ENCODE results near the gene HNRNPM.

Gene HNRNPM

DNA sequence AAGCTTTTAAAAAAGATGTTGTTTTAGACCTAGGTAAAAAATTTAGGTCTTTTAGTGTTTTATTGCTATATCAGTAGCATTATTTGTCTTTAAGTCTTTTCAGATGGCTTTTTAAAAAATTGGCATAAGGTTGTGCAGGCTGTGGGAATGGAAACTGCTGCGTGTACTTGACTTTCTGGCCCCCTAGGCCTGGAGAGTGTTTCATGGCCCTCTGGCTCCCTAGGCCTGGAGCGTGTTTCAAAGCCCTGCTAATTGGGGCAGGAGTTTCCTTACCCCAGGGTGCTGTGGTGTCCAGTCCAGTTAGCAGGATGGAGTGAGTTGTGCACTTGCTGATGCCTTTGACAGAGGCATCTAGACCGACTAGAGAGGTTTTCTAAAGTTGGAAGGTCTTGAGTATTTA lies 33.8 kb downstream of the HNRNPM start:
- TF ChIP-seq, protein P1, sequence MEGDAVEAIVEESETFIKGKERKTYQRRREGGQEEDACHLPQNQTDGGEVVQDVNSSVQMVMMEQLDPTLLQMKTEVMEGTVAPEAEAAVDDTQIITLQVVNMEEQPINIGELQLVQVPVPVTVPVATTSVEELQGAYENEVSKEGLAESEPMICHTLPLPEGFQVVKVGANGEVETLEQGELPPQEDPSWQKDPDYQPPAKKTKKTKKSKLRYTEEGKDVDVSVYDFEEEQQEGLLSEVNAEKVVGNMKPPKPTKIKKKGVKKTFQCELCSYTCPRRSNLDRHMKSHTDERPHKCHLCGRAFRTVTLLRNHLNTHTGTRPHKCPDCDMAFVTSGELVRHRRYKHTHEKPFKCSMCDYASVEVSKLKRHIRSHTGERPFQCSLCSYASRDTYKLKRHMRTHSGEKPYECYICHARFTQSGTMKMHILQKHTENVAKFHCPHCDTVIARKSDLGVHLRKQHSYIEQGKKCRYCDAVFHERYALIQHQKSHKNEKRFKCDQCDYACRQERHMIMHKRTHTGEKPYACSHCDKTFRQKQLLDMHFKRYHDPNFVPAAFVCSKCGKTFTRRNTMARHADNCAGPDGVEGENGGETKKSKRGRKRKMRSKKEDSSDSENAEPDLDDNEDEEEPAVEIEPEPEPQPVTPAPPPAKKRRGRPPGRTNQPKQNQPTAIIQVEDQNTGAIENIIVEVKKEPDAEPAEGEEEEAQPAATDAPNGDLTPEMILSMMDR (IDR thresholded peaks at IDR 0.05; ENCODE audit: low read depth, low read length, missing control alignments): no peak
- H3K4me3 ChIP-seq (ENCODE audit: low read depth, low read length): no peak overlapping the region
- DNase-seq (ENCODE audit: low read depth): no peak

DNA sequence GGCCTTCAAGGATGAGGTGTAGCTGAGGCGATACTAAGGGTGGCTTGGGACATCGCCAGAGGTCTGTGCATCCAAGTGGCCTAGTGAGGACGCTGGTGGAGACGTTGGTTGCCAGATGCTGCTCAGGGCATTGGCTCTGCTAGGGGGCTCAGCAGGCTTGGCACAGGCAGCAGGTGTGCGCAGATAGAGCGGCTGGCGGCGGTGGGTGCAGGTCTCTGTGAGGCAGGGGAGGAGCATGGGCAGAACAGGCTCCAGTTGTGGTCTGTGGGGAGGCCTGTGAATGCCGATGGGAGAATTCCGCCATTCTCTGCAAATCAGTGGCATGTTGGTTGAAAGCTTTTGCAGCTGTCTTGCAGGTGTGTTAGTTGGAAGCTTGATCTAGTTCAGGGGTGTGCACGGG lies 36.4 kb downstream of the HNRNPM start:
- TF ChIP-seq, protein P1 (IDR thresholded peaks at IDR 0.05; ENCODE audit: low read depth, low read length, missing control alignments): no peak

GRCh38 chr19:8481616-8482015 lies 36.8 kb downstream of the HNRNPM start:
- H3K4me3 ChIP-seq (ENCODE audit: low read depth, low read length): no peak overlapping the region
- TF ChIP-seq, protein P1 (IDR thresholded peaks at IDR 0.05; ENCODE audit: low read depth, low read length, missing control alignments): no peak
- DNase-seq (ENCODE audit: low read depth): no peak

More for the DNA sequence above, 36.4 kb downstream of the HNRNPM start:
- DNase-seq (ENCODE audit: low read depth): no peak
- no peak overlapping the region for H3K4me3 ChIP-seq (ENCODE audit: low read depth, low read length)

DNA sequence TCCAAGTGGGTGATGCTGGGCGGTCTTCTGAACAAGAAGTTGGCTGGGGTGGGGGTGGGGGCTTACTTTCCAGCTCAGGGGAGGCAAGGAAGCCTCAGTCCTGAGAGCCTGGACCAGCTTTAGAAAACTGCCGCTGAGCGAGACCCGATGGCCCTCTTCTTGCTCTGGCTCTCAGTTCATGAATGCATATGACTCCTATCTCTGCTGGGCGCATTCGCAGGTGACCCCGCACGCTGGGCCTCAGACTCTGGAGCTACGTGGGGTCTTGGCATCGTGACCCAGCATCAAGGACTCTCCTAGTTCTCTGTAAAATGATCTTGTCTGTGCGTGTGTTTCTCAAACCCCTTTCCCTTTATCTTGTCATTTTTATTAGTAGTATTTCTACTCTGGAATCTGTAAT lies 37.9 kb downstream of the HNRNPM start:
- DNase-seq (ENCODE audit: low read depth): no peak
- TF ChIP-seq, protein P1 (IDR thresholded peaks at IDR 0.05; ENCODE audit: low read depth, low read length, missing control alignments): no peak
- no peak overlapping the region for H3K4me3 ChIP-seq (ENCODE audit: low read depth, low read length)

DNA sequence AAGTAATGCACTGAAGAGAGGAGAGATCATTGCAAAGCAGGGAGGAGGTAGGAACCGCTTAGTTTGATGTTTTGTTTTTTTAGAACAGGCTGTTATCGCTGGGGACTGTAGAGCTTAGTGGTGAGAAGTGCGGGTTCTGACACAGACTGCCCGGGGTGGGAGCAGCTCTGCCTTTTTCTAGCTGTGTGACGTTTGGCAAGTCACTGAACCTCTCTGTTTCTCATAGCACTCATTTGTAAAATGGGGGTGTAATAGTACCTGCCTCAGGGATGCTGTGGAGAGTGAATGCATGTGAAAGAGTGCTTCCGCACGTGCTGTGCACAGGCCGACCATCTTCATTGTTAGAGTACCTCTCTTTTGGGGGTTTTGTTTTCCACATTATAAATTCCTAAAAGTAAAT lies 38.4 kb downstream of the HNRNPM start:
- TF ChIP-seq, protein P1 (IDR thresholded peaks at IDR 0.05; ENCODE audit: low read depth, low read length, missing control alignments): no peak

DNA sequence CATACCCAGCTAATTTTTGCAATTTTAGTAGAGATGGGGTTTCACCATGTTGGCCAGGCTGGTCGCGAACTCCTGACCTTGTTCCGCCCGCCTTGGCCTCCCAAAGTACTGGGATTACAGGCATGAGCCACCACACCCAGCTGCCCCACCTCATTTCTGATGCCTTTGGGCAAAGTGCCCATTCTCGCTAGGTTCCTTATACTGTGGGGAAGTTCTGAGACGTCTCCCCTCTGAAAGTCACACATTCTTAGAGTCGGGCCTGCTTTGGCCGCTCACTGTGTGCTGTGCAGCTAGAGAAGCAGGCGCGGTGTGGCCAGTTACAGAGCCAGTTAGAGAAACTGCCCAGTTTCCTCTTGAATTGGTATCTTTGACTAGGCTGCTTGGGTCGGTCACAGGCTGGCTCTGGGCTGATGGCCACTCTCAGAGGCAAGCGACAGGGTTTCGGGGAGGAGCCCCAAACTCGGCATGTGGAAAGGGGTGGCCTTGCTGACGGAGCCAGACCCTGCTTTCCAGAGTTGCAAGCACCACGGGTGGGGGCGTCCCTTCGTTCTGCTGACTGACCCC lies 39.6 kb downstream of the HNRNPM start:
- DNase-seq (ENCODE audit: low read depth): no peak
- TF ChIP-seq, protein P1 (IDR thresholded peaks at IDR 0.05; ENCODE audit: low read depth, low read length, missing control alignments): no peak
- no peak overlapping the region for H3K4me3 ChIP-seq (ENCODE audit: low read depth, low read length)

More for the DNA sequence above, 38.4 kb downstream of the HNRNPM start:
- DNase-seq (ENCODE audit: low read depth): no peak
- no peak overlapping the region for H3K4me3 ChIP-seq (ENCODE audit: low read depth, low read length)
